HG02885 (cell line): ENCODE measurements around the gene ELMO3.

ENCODE experiments used
- ATAC-seq: cut with Tn5 transposase; IDR thresholded peaks from one replicate; pipeline ENCODE4 v1.9.1; 2021; ENCODE audit warnings: mild to moderate bottlenecking; ENCODE audit not compliant: unreplicated experiment, poor library complexity

Gene ELMO3

DNA sequence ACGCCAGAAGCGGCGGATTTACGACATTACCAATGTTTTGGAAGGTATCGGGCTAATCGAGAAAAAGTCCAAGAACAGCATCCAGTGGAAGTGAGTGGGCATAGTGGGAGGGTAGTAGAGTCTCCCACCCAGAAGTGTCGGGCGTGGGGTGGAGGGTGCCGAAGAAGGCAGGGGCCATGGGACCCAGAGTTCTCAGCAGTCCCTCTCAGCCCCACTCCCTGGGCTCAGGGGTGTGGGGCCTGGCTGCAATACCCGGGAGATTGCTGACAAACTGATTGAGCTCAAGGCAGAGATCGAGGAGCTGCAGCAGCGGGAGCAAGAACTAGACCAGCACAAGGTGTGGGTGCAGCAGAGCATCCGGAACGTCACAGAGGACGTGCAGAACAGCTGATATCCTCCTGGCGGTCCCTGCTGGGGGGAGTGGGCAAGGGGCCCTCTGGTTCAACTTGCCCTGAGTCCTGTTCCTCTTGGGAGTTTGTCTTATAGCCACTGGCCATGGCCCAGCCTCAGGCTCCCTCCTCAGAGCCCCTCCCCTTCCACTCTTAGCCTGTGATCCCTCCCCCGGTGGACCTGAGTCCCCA, 6.1 kb upstream of the ELMO3 start:
- ATAC-seq = no peak

DNA sequence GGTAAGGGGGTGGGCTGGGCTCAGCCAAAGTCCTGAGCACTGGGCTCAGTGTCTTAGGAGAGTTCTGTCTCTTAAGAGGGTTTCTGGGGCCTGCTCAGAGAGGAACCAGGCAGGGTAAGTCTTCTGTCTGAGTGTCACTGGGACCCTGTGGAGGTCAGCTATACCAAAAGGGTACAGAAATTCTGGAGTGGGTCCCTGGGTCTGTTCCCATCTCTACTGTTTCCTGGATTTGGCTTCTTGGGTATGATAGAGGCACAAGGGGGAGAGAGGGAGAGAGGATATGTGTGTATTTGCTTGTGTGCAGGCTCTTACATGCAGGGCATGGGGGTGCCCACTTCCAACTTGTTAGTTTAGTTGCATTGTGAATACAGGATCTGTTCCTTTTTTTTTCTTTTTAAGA, 5.4 kb upstream of the ELMO3 start:
- ATAC-seq = no peak

DNA sequence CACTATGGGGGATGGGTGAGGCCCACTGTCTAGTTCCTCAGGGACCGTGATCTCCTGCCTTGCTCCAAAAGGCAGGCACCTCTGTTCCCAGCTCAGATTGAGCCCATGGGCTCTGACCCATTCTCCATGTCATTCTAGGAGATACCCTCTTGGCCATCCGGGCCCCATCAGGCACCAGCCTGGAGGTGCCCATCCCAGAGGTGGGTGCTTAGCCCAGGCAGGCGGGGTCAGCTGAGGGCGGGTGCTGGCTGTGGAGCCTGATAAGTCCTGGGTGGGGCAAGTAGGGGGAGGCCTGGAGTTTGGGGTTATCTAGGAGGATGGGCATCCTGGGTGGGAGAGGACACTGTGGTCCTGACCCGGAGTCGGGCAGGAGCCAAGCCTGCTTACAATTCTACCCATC, 4.7 kb upstream of the ELMO3 start:
- ATAC-seq = no peak

DNA sequence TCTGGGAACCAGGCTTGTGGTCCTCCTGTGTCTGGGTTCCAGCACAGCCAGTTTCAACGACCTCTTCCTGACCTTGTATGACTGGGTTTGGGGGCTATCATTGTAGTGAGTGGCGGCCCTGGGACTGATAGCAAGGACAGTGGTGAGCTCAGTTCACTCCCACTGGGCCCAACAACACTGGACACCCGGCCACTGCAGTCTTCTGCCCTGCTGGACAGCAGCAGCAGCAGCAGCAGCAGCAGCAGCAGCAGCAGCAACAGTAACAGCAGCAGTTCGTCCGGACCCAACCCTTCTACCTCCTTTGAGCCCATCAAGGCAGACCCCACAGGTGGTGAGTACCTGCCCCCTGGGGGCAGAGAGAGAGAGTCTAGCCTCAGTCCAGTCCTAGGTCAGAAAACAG, 3.3 kb upstream of the ELMO3 start:
- ATAC-seq = no peak

DNA sequence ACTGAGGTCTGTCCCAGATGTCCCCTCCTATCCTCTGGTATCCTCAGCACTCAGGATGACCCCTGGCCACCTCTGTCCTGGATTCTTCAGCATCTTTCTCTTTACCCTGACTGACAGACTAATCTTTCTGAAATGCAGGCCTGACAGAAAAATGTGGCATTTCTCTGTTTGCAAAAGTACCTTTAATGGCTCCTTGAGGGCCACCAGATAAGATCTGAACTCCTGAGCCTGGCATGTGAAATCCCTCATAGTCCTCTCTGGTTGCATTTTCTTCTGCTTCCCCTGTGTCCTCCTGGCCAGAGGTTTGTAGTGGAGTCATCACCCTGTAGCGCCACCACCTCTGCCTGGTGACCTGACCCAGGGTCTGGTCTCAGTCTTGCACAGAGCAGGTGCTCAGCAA, 2.0 kb upstream of the ELMO3 start:
- ATAC-seq = no peak

DNA sequence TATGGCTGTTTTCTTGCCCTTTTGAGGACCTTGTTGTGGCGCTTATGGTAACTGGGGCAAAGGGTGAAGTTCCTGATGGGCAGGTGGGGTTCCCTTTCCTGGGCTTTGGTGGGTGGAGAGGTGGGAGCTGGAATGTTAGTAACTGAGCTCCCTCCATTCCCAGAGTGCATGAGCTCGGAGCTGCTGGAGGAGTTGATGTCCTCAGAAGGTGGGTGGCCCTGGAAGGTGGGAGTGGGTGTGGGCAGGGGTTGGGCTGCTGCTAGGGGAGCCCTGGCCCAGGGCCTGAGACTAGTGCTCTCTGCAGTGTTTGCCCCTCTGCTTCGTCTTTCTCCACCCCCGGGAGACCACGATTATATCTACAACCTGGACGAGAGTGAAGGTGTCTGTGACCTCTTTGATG, 1.2 kb upstream of the ELMO3 start:
- no peak for ATAC-seq

DNA sequence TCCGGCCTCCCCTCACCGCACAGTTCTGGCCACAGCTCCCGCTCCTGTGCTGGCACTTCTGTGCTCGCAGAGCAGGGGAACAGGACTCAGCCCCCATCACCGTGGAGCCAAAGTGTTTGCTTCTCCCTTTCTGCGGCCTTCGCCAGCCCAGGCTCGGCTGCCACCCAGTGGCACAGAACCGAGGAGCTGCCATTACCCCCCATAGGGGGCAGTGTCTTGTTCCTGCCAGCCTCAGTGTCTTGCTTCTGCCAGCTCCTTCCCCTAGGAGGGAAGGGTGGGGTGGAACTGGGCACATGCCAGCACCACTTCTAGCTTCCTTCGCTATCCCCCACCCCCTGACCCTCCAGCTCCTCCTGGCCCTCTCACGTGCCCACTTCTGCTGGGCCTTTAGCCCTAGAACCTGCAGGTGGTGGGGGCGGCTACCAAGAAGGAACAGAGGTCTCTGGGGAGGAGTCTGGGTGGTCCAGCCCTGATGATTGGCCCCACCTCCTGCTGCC, 645 bp upstream of the ELMO3 start:
- ATAC-seq = no peak

DNA sequence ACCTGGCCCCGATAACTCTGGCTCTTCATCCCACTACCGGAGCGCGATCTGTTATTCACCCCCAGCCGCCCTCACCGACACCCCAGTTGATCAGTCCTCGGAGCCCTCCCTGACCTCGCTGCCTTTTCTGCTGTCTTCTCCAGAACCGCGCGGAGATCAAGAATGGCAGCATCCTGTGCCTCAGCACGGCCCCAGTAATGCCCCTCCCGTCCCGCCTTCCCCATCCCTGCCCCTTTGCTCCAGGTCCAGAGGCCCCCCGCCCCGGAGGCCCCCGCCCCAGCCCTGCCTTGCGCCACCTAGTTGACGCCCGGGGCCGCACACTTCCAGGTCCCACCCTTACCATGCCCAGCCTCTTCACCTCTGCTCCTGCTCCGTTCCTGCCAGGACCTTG, 872 bp downstream of the ELMO3 start:
- ATAC-seq = no peak

DNA sequence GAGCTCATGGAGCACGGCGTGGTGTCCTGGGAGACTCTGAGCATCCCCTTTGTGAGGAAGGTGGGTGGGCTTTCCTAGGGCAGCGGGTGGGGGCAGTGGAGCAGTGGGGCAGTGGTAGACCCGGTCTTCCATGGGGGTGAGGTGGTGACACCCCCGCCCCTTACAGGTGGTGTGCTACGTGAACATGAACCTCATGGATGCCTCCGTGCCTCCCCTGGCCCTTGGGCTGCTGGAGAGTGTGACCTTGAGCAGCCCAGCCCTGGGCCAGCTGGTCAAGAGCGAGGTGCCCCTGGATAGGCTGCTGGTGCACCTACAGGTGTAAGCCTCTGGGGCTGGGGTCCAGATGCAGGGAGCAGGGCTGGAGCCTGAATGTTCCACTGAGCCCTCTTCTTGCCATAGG, 1.6 kb downstream of the ELMO3 start:
- ATAC-seq = no peak

DNA sequence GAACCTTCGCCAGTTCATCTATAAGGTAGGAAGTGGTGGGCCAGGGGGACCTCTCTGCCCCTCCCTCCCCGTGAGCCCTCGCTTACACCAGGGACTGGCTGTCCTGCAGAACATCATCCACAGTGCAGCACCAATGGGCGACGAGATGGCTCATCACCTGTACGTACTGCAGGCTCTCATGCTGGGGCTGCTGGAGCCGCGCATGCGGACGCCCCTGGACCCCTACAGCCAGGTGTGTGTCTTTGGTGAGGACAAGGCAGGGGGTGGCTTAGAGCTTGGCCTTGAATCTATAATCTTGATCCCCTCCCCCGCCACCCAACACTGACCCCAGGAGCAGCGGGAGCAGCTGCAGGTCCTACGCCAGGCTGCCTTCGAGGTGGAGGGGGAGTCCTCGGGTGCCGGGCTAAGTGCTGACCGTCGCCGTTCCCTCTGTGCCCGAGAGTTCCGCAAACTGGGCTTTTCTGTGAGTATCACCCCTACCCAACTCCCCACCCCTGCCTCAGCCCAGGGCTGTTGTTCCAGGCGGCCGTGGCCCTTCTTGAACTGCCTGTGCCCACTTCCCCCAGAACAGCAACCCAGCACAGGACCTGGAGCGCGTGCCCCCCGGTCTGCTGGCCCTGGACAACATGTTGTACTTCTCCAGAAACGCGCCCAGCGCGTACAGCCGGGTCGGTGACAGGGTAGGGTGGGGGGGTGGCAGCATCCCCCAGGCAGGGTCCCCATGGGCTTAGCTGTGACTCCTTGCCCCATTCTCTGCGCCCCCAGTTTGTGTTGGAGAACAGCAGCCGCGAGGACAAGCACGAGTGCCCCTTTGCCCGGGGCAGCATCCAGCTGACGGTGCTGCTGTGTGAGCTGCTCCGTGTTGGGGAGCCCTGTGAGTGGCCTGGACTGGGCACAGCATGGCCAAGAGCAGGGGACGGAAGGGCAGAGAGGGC, 2.7 kb downstream of the ELMO3 start:
- no peak for ATAC-seq

DNA sequence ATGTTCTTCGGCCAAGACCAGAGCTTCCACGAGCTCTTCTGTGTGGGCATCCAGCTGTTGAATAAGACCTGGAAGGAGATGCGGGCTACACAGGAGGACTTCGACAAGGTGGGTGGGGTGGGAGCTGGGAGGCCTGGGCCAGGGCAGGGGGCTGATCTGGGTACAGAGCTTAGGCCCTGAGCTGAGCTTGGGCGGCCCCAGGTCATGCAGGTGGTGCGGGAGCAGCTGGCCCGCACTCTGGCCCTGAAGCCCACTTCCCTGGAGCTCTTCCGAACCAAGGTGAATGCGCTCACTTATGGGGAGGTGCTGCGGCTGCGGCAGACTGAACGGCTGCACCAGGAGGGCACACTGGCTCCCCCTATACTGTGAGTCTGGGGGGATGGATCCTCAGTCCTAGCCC, 3.5 kb downstream of the ELMO3 start:
- ATAC-seq = no peak

DNA sequence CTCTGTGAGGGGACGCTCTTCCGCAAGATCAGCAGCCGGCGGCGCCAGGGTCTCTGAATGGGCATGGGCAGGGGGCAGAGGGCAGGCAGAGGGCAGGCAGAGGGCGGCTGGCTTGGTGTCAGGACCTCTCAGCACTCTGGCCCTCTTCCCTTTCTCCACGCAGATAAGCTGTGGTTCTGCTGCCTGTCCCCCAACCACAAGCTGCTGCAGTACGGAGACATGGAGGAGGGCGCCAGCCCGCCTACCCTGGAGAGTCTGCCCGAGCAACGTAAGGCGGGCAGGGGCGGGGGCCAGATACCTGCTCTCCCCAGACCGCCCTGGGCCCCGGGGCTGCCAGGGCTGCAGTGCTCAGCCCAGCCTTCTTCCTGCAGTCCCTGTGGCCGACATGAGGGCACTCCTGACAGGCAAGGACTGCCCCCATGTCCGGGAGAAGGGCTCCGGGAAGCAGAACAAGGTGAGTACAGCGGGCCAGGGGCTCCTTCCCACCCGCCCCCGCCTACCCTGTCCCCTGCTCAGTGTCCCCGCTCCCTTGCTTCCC, 4.1 kb downstream of the ELMO3 start:
- no peak for ATAC-seq

DNA sequence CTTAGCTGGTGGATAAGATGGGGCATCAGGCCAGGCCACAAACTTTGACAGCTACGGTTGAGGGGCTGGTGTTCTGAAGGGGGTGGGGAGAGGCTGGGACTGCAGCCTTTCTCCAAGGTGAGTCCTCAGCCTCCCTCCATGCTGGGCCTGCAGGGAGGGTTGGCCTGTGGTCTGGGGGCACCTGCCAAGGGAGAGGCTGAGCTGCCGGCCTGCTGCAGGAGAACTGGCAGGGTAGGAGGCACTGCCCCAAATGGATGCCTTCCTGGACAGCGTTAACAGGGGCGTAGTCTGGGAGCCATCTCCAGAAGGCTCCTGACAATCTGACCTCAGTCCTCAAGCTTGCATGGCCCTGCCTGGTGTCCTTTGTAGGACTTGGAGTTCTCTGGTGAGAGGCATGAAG, 5.1 kb downstream of the ELMO3 start:
- no peak for ATAC-seq

DNA sequence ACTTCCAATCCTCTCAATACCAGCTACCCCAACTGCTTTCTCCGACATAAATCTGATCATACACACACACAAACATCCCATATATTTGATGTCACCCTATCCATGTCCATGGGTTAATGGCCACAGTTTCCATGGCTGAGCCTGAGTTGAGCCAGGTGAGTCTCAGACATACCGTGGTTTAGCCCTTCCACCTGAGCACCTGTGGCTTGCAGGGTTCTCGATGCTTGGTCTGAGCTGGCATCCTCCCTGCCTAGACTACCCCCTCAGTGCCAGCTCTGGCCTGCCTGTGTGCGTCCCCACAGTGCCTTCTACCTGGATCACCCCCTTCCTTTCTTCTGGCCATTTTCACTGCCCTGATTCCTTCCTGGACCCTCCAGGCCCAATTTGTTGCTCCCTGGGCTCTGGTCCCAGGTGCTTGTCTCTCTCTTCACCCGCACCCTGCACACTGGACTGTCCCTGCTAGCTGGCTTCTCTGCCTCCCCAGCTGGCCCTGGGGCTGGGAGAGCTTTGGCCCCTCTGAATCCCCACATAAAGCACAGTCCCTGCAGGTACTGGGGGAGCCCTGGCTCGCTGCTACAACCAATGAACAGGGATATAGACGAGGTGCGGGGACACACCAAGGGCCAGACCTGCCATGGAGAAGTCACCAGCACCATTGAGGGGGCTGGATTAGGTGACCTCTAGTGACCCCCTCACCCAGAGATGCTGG, 7.4 kb downstream of the ELMO3 start:
- ATAC-seq = no peak

DNA sequence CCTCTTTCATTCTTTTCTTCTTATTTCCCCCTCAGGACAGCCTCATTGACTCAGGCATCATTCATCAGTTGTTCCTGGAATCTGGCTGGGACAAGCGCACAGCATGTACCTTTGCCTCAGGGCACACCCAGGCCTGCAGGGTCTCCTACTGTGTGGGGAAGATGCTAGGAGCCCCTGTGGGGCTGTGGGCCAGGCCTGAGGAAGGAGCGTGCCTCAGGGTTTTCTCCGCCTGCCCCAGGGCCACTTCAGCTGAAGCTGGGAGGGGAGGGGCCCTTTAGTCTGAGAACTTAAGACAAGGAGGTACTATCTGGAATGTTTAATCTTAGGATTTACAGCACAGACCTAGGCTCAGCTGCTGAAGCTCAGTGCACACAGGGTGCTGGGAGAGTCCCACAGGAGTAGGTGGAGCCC, 7.9 kb downstream of the ELMO3 start:
- ATAC-seq = no peak

DNA sequence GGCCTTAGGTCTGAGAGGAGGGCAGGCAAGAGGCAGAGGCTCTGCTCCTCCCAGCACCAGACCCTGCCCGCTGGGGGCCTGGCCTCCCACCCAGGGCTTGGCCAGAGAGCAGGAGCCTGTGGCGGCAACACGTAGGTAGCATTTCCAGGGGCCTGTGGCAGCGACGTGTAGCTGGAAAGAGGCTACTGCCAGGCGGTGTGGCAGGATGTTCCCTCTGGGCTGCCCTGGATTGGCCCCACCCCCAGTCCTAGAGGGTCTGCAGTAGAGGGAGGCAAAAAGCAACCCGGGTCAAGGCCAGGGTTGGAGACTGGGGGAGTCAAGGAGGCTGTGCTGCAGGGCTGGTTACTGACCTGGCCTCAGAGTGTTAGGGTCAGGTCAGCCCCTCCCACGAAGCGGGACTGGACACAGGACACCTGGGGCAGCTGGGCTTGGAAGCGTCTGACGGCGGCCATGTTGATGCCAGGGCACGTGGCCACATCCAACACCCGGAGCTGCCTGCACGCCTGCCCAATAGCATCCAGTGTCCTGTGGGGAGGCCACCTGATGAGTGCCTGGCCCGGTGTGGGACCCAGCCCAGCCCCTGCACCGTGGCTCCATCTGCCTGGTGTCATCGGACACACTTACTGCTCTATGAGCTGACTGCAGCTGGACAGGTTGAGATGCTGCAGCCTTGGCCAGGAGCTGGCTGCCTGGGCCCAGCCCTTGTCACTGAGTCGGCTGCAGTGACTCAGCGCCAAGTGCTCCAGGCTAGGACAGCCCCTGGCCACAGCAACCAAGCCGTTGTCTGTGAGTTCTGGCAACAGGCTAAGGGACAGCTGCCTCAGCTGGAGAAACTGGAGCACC, 8.5 kb downstream of the ELMO3 start:
- ATAC-seq = no peak

DNA sequence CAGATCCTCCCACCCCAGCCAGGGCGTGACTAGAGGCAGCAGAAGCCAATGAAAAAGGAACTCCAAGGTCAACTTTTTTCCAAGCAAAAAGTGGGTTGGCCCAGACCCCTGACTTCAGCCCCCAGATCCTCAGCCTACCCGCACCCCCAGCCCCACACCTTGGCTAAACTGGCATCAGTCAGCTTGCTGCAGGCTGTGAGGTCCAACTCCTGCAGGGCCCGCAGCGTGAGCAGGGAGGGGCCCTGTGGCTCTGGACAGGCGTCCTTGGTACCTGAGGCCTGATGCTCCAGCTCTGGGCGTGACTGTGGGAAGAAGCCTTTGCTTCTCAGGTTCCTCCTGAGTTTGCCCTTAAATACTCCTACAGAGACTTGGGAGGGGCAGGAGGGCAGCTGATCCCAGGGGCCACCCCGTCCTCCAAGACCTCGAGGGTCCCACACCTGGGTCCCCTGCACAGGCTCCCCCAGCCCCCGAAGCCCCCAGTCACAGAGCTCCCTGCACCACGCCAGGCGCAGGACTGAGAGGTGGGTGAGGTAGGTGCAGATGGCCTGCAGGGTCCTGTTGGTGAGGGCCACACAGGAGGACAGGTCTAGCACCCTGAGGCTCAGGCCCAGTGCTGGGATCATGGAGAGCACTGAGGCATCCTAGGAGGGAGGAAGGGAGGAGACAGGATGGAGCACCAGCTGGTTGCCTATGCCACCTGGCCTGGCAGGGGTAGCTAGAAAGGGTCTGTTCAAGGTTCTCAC, 9.4 kb downstream of the ELMO3 start:
- ATAC-seq = no peak

DNA sequence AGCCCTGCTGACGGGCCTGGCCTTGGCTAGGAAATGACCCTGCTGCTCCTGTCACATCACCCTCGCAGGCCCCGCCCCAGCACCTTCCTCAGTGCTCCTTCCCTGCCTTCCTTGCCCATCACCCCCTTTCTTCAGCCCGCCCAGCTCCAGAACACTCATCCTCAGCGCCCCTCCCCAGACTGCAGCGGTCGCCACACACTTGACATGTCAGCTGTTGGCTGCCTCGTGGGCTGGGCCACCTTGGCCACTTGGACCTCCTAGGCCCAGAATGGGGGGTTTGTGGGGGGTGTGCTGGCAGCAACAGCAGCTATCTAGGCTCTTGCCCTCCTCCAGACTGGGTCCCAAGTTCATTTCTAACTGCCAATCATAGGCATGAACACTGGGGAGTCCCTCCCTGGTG, 10.6 kb downstream of the ELMO3 start:
- no peak for ATAC-seq
